ENCODE measurements around the gene COL23A1.
"Not testable (repeated sequence)": the region's sequence is repeated elsewhere in the genome, so short reads cannot be mapped to it uniquely, and the experiment has no call there.

Gene COL23A1

DNA sequence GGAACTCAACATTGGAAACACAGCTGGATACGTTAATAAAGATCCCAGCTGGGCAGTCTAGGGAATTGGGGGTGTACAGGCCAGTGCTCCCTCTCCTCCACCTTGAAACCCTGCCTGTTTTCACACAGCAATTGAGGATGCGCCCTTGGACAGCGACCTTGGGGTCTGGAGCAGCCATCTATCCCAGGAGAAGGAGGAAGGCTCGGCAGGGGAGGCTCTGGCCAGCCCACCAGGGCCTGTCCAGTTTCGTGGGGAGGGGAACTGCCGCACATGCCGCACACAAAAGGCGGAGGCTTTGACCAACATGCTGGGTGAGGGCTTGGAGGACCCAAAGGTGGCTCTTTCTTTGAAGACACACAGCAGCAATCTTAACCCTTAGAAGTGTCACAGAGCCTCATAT is 1.4 kb downstream of the COL23A1 start:
- no peak for DNase-seq

DNA sequence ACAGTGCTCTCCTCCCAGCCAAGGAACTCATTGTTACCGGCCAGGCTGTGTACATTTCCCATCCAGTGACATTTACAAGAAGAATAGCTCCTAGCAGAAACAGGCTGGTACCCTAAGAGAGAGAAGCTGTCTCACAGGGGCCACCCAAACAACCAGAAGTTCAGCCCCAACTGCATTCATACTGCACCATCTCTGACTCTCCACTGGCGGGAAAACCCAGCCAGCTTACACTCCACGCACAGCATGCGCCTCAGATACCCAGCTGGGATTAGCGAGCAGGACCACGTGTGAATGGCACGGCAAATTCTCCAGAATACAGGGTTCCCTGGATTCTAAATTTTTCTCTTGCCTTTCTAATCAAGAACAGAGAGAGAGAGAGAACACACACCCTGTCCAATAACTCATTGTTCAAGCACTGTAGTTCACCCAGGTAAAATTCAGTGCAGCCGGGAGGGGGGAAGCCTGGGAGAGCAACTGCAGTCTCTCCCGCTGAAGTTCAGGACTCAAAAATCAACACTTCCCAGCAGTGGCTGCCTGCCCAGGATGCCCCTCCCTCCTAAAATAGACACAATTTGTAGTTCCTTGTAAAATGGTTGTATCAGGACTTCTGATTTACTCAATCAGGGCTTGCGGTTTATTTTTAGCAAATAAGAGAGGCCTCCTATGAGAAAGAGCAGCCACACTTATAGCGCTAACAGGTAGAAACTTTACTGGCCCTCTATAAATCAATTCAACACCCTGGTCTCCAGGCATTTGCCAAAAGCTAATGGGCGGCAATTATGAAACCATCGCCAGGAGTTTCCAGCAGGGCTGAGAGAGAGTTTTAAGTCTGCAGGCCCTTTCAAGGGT is 2.2 kb downstream of the COL23A1 start:
- DNase-seq, result no peak

DNA sequence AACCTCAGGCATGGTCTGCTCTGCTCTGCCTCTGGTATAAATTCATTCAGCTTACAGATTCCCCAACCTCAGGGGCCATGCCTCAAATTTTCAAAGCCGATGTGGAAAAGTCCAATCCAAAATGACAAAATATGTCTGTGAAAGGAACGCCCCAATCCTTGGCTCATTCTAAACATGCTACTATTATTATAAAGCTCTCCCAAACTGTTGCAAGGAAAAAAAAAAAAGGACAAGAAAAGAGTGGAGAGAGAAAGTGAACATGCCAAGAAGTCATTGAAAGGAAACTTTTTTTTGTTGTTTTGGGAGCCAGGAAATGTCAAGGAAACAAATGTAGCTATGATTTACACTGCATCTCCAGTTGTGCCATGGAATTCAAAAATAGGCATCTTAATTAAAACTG is 3.8 kb downstream of the COL23A1 start:
- no peak for DNase-seq

DNA sequence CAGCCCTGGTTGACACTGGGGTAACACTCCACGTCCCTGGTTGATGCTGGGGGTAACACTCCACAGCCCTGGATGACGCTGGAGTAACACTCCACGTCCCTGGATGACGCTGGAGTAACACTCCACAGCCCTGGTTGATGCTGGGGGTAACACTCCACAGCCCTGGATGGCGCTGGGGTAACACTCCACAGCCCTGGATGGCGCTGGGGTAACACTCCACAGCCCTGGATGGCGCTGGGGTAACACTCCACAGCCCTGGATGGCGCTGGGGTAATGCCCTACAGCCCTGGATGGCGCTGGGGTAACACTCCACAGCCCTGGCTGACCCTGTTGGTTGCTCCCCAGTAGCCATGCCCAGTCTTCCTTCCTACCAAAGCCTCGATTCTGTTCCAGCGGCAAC is 4.8 kb downstream of the COL23A1 start:
- not testable (repeated sequence) for DNase-seq

DNA sequence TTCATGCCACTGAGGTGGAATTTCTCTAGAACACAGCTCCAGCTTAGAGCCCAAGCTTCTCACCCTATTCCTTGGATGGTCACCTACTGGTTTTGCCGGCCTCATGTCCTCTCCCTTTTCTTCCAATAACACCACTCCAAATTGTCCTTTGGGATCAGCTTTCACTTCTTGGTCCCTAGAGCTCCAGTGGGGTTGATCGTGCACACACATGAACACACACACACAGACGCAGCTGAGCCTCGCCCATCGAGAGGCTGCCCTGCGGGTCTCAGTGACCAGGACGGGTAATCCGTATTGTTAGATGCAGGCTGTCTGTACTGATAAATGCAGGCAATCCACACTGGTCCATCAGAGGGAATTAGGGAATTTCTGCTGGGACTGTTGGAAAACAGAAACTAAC is 6.9 kb downstream of the COL23A1 start:
- no peak for DNase-seq

DNA sequence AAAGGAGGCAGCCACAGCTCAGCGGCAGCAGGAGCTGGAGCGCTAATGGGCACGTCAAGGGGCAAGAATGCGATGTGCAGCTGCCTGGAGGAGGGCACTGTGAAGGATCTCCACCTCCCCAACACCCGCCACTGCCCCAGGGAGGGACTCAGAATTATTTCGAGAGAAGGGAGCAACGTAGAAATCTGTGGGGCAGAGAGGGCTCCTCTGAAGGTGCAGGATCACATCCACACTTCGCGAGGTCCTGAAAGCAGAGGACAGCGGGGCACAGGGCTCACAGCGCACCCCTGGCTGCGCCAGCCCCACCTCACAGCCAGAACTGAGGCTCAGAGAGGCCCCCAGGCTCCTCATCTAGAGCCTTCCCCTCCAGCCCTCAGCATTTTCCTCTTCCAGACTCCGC is 7.9 kb downstream of the COL23A1 start:
- DNase-seq, result no peak

DNA sequence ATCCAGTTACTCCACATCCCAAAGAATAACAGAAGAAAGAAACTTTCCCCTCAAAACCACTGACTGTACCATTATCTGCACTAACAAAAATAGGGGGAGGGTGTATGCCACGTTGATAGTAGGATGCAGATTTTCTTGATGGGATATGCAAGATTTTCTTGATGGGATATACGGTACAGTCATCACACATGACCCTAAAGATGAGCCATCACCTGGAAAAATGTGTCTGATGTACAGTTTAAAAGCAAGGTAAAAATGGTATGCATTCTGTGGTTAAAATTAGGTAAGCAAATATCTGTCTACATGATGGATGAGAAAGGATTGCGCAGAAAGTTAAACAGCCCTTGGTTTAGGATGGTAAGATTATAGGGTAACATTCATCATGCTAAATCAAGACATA is 8.6 kb downstream of the COL23A1 start:
- DNase-seq, result no peak

DNA sequence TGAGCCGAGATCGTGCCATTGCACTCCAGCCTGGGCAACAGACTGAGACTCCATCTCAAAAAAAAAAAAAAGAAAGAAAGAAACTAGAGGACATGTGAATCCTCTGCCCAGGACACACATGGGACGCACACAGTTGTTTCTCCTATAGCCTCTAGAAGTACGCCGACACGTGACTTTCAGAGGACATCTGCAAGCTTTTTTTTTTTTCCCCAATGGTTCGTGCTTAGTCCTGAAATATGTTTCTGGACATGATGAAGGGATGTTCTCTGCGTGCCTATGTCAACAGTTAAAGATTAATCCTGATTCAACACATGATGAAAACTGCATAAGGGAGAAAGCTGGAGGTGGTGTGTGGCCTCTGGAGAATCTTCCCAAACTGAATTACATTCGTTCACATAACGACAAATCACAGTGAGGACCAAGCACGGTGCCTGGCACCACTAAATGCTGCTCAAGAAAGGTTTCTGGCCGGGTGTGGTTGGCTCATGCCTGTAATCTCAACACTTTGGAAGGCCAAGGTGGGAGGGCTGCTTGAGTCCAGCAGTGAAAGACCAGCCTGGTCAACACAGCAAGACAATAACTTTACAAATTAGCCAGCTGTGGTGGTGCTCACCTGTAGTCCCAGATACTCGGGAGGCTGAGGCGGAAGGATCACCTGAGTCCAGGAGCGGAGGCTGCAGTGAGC is 9.8 kb downstream of the COL23A1 start:
- DNase-seq, result no peak

DNA sequence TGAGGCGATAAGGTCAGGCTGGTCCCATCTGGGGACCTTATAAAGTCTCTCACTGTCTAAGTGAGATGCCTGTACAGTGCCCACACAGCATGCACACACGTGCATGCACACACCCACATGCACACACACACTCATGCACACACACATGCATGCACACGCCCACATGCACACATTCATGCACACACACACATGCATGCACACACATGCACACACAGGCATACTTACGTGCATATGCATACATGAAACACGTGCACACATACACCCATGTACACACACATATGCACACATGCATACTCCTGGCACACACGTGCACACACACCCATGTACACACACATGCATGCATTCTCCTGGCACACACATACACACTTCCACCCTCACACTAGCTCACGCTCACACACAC is 12.2 kb downstream of the COL23A1 start:
- DNase-seq, result no peak

DNA sequence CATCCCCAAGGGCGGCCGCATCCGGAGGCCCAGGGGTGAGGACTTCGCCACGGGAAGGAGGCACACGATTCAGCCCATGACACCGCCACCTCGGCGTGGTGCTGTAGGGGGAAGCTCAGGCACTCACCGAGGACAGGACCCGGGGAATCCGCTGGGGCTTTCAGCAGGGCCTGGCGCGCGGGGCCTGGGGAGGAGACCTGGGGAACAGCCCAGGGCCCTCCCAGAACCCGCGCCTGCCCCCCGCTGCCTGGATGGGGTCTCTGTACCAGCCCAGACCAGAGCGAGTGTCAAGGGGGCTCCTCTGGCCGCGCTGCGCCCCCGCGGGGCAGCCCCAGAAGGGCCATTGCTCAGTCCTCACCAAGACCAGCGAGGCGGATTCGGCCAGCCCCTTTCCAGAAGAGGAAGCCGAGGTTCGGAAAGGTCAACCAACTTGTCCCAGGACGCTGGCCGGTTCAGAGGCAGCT is 12.8 kb downstream of the COL23A1 start:
- no peak for DNase-seq

DNA sequence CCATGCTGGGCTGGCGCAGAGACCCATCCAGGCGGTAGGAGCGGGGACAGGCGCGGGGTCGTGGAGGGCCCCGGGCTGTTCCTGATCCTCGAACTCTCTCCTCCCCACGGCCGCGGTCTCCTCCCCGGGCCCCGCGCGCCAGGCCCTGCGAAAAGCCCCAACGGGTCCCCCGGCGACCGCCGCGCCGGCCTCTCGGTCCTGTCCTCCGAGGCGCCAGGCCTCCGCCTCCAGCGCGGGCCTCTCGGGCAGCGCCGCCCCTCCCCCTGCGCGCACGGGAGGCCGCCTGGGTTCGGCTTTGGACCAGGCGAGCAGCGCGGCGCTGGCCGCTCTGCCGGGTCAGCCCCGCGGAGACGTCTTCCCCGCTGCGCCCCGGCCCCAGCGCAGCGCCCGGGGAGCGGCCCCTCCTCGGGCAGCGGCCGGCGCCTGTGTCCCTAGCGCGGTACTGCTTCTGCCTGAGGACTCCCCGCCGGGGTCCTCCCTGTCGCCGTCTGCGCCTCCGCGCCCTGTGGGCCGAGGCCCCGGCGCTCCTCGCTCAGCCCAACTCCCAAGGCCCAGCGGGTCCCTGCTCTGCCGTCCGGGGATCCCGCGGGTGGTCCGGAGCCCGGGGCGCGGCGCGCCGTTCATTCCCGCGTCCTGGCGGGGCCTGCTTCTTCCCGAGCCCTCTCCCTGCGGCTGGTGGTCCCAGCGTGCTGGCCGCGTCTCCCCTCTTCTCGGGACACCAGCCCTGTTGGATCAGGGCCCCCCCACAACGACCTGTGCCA is 13.4 kb downstream of the COL23A1 start:
- DNase-seq, result peak in 1 of 14 donors; percentile 20

DNA sequence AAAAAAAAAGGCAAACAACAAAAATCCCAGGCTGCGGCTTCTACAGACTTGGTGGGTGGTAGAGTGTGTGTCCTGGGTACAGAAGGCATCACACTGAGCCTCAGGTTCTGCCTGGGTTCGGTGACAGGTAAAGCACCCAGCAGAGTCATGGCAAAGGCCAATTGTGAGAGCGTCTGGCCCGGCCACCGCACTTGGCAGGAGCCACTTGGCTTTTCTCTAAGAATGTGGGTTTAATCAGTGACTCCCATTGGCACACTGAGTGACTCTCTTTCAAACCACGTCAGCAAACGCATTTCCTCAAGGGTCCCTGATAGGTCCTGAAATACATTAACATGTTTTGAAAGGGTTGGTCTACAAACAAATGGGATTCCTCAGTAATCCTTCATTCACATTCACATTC is 17.0 kb downstream of the COL23A1 start:
- DNase-seq, result no peak

DNA sequence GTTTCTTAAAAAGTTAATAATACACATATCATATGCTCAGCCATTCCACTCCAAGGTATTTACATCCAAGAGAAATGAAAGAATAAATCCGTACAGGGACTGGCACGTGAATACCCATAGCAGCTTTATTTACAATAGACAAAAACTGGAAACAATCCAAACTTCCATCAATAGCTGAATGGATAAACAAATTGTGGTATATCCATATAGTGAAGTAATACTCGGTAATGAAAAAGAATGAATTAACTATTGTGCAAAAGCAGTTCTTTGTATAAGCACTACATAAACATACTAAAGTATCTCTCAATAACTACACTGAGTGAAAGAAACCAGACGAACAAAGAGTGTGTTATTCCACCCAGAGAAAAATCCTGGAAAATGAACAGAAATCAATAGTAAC is 17.6 kb downstream of the COL23A1 start:
- DNase-seq, result no peak

DNA sequence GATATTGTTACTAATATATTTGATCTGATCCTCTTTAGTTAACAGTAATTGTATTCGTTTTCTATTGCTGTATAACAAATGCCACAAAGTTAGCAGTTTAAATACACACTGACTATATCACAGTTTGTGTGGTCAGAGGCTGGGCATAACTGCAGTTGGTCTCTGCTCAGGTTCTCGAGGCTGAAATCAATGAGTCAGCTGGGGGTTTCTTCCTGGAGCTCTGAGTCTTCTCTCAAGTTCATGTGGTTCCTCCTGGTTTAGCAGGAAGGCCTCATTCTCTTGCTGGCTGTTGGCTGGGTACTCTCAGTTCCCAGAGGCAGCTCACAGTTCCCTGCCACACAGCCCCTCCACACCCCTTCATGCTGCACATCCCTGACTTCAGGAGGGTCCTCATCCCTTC is 20.7 kb downstream of the COL23A1 start:
- no peak for DNase-seq

DNA sequence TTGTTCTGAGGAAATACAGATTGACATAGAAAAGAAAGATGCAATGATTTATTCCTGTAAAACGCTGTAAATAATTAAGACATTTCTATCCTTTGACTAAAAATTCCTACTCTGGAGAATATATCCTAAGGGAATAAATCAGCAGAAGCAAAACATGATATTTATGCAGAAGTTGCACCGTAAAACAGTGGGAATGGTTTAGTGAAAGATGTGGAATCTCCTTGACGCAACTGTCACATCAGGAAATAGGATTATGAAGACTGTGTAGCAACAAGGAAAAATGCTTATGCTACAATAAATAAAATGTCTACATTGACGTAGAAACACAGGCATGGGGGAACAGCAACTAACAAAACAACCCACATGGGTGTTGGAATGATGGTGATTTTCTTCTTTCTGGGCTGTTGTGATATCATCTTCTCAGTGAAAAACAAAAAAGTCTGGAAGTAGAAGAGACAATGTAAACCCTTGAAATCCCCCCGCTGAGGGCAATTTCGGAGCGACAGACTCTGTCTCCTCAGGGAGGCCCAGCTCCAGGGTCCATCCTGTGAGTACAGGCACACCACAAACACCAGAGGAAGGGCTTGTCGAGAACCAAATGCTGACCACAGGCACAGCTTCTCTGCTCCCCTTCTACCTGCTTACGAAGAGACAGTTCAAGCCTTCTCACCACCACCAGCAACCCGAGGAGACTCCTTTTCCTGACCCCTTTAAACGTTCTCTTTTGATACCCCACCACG is 25.2 kb downstream of the COL23A1 start:
- DNase-seq, result no peak

DNA sequence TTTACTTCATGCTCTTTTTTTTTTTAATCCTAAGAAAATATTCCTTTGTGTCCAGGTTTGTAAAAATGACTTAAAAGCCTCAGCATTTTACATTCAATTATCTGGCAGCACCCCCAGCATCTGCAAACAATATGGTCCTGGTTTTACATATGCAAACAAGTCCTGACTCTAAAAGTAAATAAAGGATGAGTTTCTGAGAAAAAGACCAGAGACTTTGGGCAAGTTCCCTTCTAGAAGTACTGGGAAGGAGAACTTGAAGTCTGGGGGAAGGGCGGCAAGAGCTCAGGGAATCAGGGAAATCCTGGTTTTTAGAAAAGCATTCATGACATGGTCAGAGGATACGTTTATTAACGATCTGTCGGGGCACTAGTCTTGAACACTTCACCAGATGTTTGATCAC is 25.8 kb downstream of the COL23A1 start:
- DNase-seq, result no peak

DNA sequence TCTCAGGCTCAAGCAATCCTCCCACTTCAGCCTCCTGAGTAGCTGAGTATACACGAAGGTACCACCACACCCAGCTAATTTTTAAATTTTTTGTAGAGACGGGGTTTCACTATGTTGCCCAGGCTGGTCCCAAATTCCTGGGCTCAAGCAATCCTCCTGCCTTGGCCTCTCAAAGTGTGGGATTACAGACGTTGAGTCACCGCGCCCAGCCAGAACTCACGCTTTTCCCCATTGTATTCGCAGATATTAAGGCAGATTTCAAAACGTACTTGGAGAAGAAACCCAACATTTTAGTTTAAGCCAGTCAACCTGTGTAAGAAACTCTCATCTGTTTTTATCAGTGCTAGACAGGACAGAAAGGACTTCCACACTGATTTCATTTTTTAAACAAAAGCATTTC is 26.6 kb downstream of the COL23A1 start:
- DNase-seq, result no peak

DNA sequence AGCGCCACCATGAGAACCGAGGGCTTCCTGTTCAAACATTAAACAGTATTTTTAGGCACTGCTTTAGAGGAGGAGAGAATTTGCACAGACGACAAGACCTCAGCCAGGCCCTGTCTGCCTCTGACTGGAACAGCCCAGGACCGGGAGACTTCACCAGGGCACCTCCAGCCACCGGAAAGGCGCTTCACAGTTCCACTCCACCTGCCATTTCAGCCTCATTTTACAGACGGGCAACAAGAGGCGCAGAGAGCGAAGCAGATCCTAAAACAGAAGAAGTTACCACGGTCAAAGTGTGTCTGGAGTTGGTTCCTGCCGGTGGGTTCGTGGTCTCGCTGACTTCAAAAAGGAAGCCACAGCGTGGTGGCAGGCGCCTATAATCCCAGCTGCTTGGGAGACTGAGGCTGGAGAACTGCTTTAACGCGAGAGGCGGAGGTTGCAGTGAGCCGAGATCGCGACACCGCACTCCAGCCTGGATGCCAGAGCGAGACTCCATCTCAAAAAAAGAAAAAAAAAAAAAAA is 28.4 kb downstream of the COL23A1 start:
- DNase-seq, result no peak

DNA sequence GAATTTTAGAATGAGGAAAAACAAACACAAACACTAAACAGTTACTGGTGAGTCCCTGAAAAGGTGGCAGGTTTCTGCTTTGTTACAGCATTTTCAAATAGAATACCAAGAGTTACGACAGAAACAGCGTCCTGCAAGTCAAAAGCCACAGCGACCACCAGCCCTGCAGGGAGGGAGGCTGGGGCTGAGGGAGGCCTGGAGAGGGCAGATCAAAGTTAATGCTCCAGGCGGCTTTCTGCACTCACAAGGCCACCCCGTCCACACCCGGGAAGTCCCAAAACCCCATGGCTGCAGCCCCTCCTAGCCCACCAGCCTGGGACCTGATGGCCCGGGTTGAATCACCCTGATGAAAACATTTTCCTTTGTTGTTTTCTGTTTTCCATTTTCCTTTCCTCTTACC is 29.3 kb downstream of the COL23A1 start:
- no peak for DNase-seq

DNA sequence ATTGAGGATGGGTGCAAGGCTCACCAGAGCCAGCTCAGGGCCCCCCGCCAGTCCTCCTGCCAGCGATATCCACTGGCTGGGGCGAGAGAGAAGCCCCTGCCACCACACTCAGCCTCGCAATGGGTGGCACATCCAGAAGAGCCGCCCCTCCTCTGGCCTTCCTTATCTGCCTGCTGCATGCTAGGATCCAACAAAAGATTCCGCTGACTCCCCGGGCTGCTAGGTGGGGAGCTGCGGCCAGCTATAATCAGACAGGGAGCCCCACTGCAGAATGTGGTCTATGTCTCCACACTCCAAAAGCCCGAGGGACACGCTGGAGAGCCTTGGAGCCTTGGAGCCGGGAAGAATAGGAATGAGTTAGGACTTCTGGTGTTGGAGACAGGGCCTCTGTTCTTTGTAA is 32.8 kb downstream of the COL23A1 start:
- no peak for DNase-seq

DNA sequence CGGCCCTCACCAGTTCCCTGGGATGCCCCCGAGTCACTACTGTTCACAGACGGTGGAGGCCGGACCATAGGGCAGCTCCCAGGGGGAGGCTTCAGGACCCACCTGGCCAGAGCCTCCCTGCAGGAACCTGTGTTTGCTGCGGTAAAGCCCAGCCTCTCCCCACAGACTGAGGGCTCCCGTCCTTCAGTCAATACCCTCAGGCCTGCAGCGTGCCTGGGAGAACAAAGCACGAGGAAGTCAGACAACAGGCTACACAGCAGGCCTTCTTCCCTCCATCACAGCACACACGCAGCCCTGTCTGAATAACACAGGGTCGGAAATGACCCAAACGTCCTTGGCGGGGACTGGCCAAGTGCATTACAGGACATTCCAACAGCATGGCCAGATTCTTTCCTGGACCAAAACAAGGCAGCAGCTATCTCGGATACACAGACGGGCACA is 34.4 kb downstream of the COL23A1 start:
- DNase-seq, result no peak

DNA sequence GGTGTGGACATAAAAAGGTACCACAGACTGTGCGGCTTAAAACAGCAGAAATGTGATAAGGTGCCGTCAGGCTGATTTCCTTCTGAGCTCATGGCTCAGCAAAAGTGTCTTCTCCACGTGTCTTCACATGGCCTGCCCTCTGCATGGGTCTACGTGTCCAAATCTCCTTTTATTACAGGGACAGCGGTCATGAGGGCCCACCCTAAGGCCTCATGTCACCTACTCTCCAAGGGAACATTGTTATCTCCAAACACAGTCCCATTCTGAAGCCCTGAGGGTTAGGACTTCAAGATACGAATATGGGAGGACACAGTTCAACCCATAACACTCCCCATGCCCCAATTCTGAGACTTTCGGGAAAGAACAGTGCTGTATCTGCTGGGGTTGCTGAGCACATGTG is 35.2 kb downstream of the COL23A1 start:
- no peak for DNase-seq
